Memory B cell (primary cell): ENCODE data around the gene CFTR.

Source experiments
- ATAC-seq: fragments of 150-1000 bp; cut with Tn5 transposase; 2 replicates; pipeline ENCODE4 v1.10.0; 2021; ENCODE audit warnings: low read depth, mild to moderate bottlenecking, moderate library complexity
- DNase-seq, 2 donors: peaks; one replicate each; pipeline ENCODE4 v3.0.0; 2022; ENCODE audit warnings: low spot score in 2 of 2
- H3K27ac Mint-ChIP-seq: one replicate; pipeline ENCODE4 v1.8.0; 2022; ENCODE audit warnings: mild to moderate bottlenecking, moderate library complexity, mixed read lengths
- H3K27me3 Mint-ChIP-seq: one replicate; pipeline ENCODE4 v1.8.0; 2022; ENCODE audit warnings: mixed read lengths
- H3K36me3 Mint-ChIP-seq: one replicate; pipeline ENCODE4 v1.8.0; 2022; ENCODE audit warnings: mild to moderate bottlenecking, mixed read lengths
- H3K4me1 Mint-ChIP-seq: one replicate; pipeline ENCODE4 v1.8.0; 2022; ENCODE audit warnings: mixed read lengths
- H3K4me3 Mint-ChIP-seq: one replicate; pipeline ENCODE4 v1.8.0; 2022; ENCODE audit warnings: mild to moderate bottlenecking, moderate library complexity, mixed read lengths
- H3K9me3 Mint-ChIP-seq: one replicate; pipeline ENCODE4 v1.8.0; 2022; ENCODE audit warnings: mixed read lengths

CFTR gene

GRCh38 chr7:117715784-117716445 lies 236.1 kb downstream of the CFTR start:
- Mint-ChIP-seq H3K27ac (no peak overlapping the region), H3K27me3 (peaks cover 4% of the 10 kb centered on the region), H3K4me3 (no peak overlapping the region), H3K4me1 (no peaks in the 10 kb centered on the region), H3K9me3 (no peaks in the 10 kb centered on the region), H3K36me3 (no peaks in the 10 kb centered on the region)
- ATAC-seq (no peak), DNase-seq (no peak)

- DNase-seq (no peak), ATAC-seq (no peak)
- no peak overlapping the region for H3K4me3 Mint-ChIP-seq
- H3K27me3 Mint-ChIP-seq, result peaks cover 4% of the 10 kb centered on the region
- H3K4me1 Mint-ChIP-seq, result no peaks in the 10 kb centered on the region
- no peaks in the 10 kb centered on the region for H3K9me3 Mint-ChIP-seq
- no peaks in the 10 kb centered on the region for H3K36me3 Mint-ChIP-seq
- no peak overlapping the region for H3K27ac Mint-ChIP-seq
Measured at GRCh38 chr7:117716707-117717299, 237.0 kb downstream of the CFTR start.

- DNase-seq (no peak), ATAC-seq (no peak)
- Mint-ChIP-seq H3K4me3 (no peak overlapping the region), H3K36me3 (no peaks in the 10 kb centered on the region), H3K27ac (no peak overlapping the region), H3K9me3 (no peaks in the 10 kb centered on the region), H3K27me3 (peaks cover 4% of the 10 kb centered on the region), H3K4me1 (no peaks in the 10 kb centered on the region)
Measured at GRCh38 chr7:117717357-117717756, 237.5 kb downstream of the CFTR start.
